ENCODE data around the gene SLC29A1.

Gene SLC29A1

GRCh38 chr6:44237021-44237812 is 13.8 kb downstream of the SLC29A1 start:
- no peak for TF ChIP-seq CTCF (IDR thresholded peaks at IDR 0.05; ENCODE audit: insufficient read depth, low read length, missing control alignments)
- peak; percentile 88 for DNase-seq (ENCODE audit: low read depth, low spot score)
- ChIA-PET CTCF (interaction anchor here (0.6 to 6.6 kb wide), 27 partner anchors 9 to 629 kb away, joined by 3 to 175 read pairs (median 4); partner anchors contain the start of genes HSP90AB1, SLC29A1 and SLC35B2), POLR2A (interaction anchor here (0.7 to 4.9 kb wide), 7 partner anchors 9 to 105 kb away, joined by 3 to 74 read pairs (median 3); partner anchors contain the start of genes HSP90AB1 and SLC29A1)
- peak overlapping the region; percentile 67 for H3K4me3 ChIP-seq (ENCODE audit: low read depth, low read length)

GRCh38 chr6:44237813-44238433 is 14.5 kb downstream of the SLC29A1 start:
- ChIA-PET CTCF (interaction anchor here (0.6 to 6.6 kb wide), 29 partner anchors 8 to 629 kb away, joined by 3 to 175 read pairs (median 4); partner anchors contain the start of genes HSP90AB1, SLC29A1 and SLC35B2), POLR2A (interaction anchor here (0.7 to 4.9 kb wide), 5 partner anchors 9 to 106 kb away, joined by 3 to 74 read pairs (median 3); partner anchors contain the start of genes HSP90AB1 and SLC29A1)
- TF ChIP-seq CTCF (IDR thresholded peaks at IDR 0.05; ENCODE audit: insufficient read depth, low read length, missing control alignments): peak; percentile 99
- no peak for DNase-seq (ENCODE audit: low read depth, low spot score)
- H3K4me3 ChIP-seq (ENCODE audit: low read depth, low read length): peak overlapping the region; percentile 67

- H3K4me3 ChIP-seq (ENCODE audit: low read depth, low read length): no peak overlapping the region
- TF ChIP-seq CTCF (IDR thresholded peaks at IDR 0.05; ENCODE audit: insufficient read depth, low read length, missing control alignments): no peak
- ChIA-PET CTCF (interaction anchor here (0.6 to 6.6 kb wide), 9 partner anchors 7 to 141 kb away, joined by 3 to 175 read pairs (median 7); partner anchors contain the start of genes HSP90AB1, SLC29A1 and SLC35B2), POLR2A (no interaction called here)
- DNase-seq (ENCODE audit: low read depth, low spot score): no peak
Measured at GRCh38 chr6:44238687-44239350, 15.4 kb downstream of the SLC29A1 start.

- no peak for TF ChIP-seq CTCF (IDR thresholded peaks at IDR 0.05; ENCODE audit: insufficient read depth, low read length, missing control alignments)
- ChIA-PET CTCF (interaction anchor here (1.0 to 8.1 kb wide), 5 partner anchors 7 to 70 kb away, joined by 3 to 135 read pairs (median 7); partner anchors contain the start of gene AARS2), POLR2A (no interaction called here)
- DNase-seq (ENCODE audit: low read depth, low spot score): no peak
- no peak overlapping the region for H3K4me3 ChIP-seq (ENCODE audit: low read depth, low read length)
Measured at GRCh38 chr6:44243345-44243744, 19.9 kb downstream of the SLC29A1 start.

- no peak for DNase-seq (ENCODE audit: low read depth, low spot score)
- H3K4me3 ChIP-seq (ENCODE audit: low read depth, low read length): peak overlapping the region; percentile 99
- POLR2A ChIA-PET: interaction anchor here (1.0 to 4.4 kb wide), 4 partner anchors 8 to 22 kb away, joined by 3 to 109 read pairs (median 38); partner anchors contain the start of genes SLC29A1 and SLC35B2
- CTCF ChIA-PET: interaction anchor here (0.6 to 8.1 kb wide), 9 partner anchors 9 to 145 kb away, joined by 3 to 135 read pairs (median 3); partner anchors contain the start of gene SLC35B2
- no peak for TF ChIP-seq CTCF (IDR thresholded peaks at IDR 0.05; ENCODE audit: insufficient read depth, low read length, missing control alignments)
Measured at GRCh38 chr6:44245391-44245911, 22.1 kb downstream of the SLC29A1 start.
